ENCODE data around the gene CACNG8. TPM values are rescaled to one million over a fixed set of nuclear protein-coding genes. Genes with fewer than 3 reads are reported as not detected.
"Not testable (repeated sequence)": the region's sequence is repeated elsewhere in the genome, so short reads cannot be mapped to it uniquely, and the experiment has no call there.

Gene CACNG8
- total and polyA plus RNA-seq, 4 donors = 1.2 to 23.9 (median 11.1) TPM

GRCh38 chr19:53945998-53946397, 16.7 kb upstream of the CACNG8 start:
- H3K27me3 ChIP-seq (ENCODE audit: control insufficient read depth, insufficient read depth, low read length) = peaks cover 16% of the 10 kb centered on the region
- H3K9me3 ChIP-seq (ENCODE audit: control insufficient read depth, insufficient read depth, low read length) = no peaks in the 10 kb centered on the region
- WGBS (ENCODE audit: insufficient coverage) = no CpG with 5 or more reads among the region's 2 CpGs
- H3K4me1 ChIP-seq (ENCODE audit: control insufficient read depth, insufficient read depth, low read length) = peaks cover 5% of the 10 kb centered on the region
- DNase-seq (ENCODE audit: low read depth in 4 of 6, low spot score in 6 of 6) = no peak
- H3K27ac ChIP-seq (ENCODE audit: low read depth, low read length) = no peak overlapping the region
- H3K36me3 ChIP-seq (ENCODE audit: control insufficient read depth, insufficient read depth, low read length) = peaks cover 19% of the 10 kb centered on the region
- H3K4me3 ChIP-seq (ENCODE audit: low read depth, low read length) = no peak overlapping the region

GRCh38 chr19:53947624-53948023, 15.1 kb upstream of the CACNG8 start:
- WGBS (ENCODE audit: insufficient coverage) = 79% methylated on average over 3 of the region's 5 CpGs
- Histone ChIP-seq H3K4me3 (ENCODE audit: low read depth, low read length) (no peak overlapping the region), H3K9me3 (ENCODE audit: control insufficient read depth, insufficient read depth, low read length) (no peaks in the 10 kb centered on the region), H3K27ac (ENCODE audit: low read depth, low read length) (no peak overlapping the region), H3K36me3 (ENCODE audit: control insufficient read depth, insufficient read depth, low read length) (peaks cover 4% of the 10 kb centered on the region), H3K27me3 (ENCODE audit: control insufficient read depth, insufficient read depth, low read length) (peaks cover 6% of the 10 kb centered on the region), H3K4me1 (ENCODE audit: control insufficient read depth, insufficient read depth, low read length) (peaks cover under 1% of the 10 kb centered on the region)
- no peak for DNase-seq (ENCODE audit: low read depth in 4 of 6, low spot score in 6 of 6)

DNA sequence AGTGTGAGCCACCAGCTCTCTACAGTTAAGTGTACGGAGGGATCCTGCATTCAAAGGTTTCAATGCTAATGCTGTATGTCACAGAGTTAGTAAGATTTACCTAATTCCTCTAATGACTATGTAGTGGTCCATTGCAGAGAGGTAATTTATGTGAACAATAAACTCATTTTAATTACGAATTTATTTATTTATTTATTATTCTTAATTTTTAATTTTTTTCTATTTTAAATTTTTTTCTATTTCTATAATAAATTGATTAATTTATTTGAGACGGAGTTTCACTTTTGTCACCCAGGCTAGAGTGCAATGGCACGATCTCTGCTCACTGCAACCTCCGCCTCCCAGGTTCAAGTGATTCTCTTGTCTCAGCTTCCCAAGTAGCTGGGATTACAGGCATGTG, 14.1 kb upstream of the CACNG8 start:
- H3K9me3 ChIP-seq (ENCODE audit: control insufficient read depth, insufficient read depth, low read length); H3K36me3 ChIP-seq (ENCODE audit: control insufficient read depth, insufficient read depth, low read length); H3K27me3 ChIP-seq (ENCODE audit: control insufficient read depth, insufficient read depth, low read length); DNase-seq (ENCODE audit: low read depth in 4 of 6, low spot score in 6 of 6); H3K4me3 ChIP-seq (ENCODE audit: low read depth, low read length); H3K4me1 ChIP-seq (ENCODE audit: control insufficient read depth, insufficient read depth, low read length); H3K27ac ChIP-seq (ENCODE audit: low read depth, low read length): not testable (repeated sequence)
- 93% methylated on average over 2 of the region's 5 CpGs for WGBS (ENCODE audit: insufficient coverage)

DNA sequence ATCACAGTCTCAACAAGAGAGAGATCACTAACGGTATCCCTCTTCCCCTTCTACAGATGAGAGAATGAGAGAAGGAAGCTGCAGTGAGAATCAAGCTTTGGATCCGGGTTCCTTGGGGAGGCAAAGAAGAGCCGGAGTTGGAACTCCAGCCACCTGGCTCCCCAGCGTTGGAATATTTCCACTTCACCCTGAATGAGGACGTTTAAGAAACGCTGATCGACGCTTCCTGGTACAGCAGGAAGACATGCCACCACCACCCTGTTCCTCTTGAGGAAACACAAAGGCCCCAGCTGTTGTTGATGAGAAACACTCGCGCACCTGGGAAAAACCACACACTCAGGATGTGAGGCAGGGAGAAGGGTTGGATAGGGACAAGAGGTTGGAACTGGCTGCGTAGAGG, 11.3 kb upstream of the CACNG8 start:
- 38% methylated on average over 5 of the region's 11 CpGs for WGBS (ENCODE audit: insufficient coverage)
- Histone ChIP-seq H3K9me3 (ENCODE audit: control insufficient read depth, insufficient read depth, low read length) (no peaks in the 10 kb centered on the region), H3K4me1 (ENCODE audit: control insufficient read depth, insufficient read depth, low read length) (no peaks in the 10 kb centered on the region), H3K36me3 (ENCODE audit: control insufficient read depth, insufficient read depth, low read length) (no peaks in the 10 kb centered on the region), H3K4me3 (ENCODE audit: low read depth, low read length) (no peak overlapping the region), H3K27ac (ENCODE audit: low read depth, low read length) (no peak overlapping the region), H3K27me3 (ENCODE audit: control insufficient read depth, insufficient read depth, low read length) (no peaks in the 10 kb centered on the region)
- DNase-seq (ENCODE audit: low read depth in 4 of 6, low spot score in 6 of 6) = no peak

- Histone ChIP-seq H3K9me3 (ENCODE audit: control insufficient read depth, insufficient read depth, low read length) (no peaks in the 10 kb centered on the region), H3K36me3 (ENCODE audit: control insufficient read depth, insufficient read depth, low read length) (no peaks in the 10 kb centered on the region), H3K4me3 (ENCODE audit: low read depth, low read length) (no peak overlapping the region), H3K27me3 (ENCODE audit: control insufficient read depth, insufficient read depth, low read length) (no peaks in the 10 kb centered on the region), H3K4me1 (ENCODE audit: control insufficient read depth, insufficient read depth, low read length) (no peaks in the 10 kb centered on the region), H3K27ac (ENCODE audit: low read depth, low read length) (no peak overlapping the region)
- DNase-seq (ENCODE audit: low read depth in 4 of 6, low spot score in 6 of 6) = no peak
- 84% methylated on average over 5 of the region's 9 CpGs for WGBS (ENCODE audit: insufficient coverage)
Measured at GRCh38 chr19:53951947-53952346, 10.8 kb upstream of the CACNG8 start.

DNA sequence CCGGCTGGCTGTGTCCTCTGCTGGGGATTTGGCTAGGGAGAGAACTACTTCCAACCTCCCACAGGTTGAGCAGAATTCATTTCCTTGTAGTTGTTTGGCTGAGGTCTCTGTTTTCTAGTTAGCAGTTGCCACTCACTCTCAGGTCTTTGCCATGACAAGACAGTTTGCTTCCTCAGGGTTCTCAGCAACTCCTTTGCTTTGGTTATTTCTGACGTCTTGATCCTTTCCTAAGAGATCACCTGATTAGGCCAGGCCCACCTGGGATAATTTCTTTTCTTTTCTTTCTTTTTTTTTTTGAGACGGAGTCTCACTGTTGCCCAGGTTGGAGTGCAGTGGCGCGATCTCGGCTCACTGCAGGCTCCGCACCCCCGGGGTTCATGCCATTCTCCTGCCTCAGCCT, 9.4 kb upstream of the CACNG8 start:
- Histone ChIP-seq H3K27ac (ENCODE audit: low read depth, low read length) (no peak overlapping the region), H3K36me3 (ENCODE audit: control insufficient read depth, insufficient read depth, low read length) (no peaks in the 10 kb centered on the region), H3K4me1 (ENCODE audit: control insufficient read depth, insufficient read depth, low read length) (peaks cover 5% of the 10 kb centered on the region), H3K27me3 (ENCODE audit: control insufficient read depth, insufficient read depth, low read length) (peaks cover 4% of the 10 kb centered on the region), H3K9me3 (ENCODE audit: control insufficient read depth, insufficient read depth, low read length) (no peaks in the 10 kb centered on the region), H3K4me3 (ENCODE audit: low read depth, low read length) (no peak overlapping the region)
- WGBS (ENCODE audit: insufficient coverage) = 93% methylated on average over 7 of the region's 8 CpGs
- no peak for DNase-seq (ENCODE audit: low read depth in 4 of 6, low spot score in 6 of 6)

- 5% methylated on average over 11 of the region's 15 CpGs for WGBS (ENCODE audit: insufficient coverage)
- no peak overlapping the region for H3K27ac ChIP-seq (ENCODE audit: low read depth, low read length)
- no peak overlapping the region for H3K4me3 ChIP-seq (ENCODE audit: low read depth, low read length)
- peaks cover 31% of the 10 kb centered on the region for H3K4me1 ChIP-seq (ENCODE audit: control insufficient read depth, insufficient read depth, low read length)
- DNase-seq (ENCODE audit: low read depth in 4 of 6, low spot score in 6 of 6) = no peak
- H3K36me3 ChIP-seq (ENCODE audit: control insufficient read depth, insufficient read depth, low read length) = no peaks in the 10 kb centered on the region
- H3K27me3 ChIP-seq (ENCODE audit: control insufficient read depth, insufficient read depth, low read length) = peaks cover 27% of the 10 kb centered on the region
- H3K9me3 ChIP-seq (ENCODE audit: control insufficient read depth, insufficient read depth, low read length) = no peaks in the 10 kb centered on the region
Measured at GRCh38 chr19:53957448-53958167, 5.1 kb upstream of the CACNG8 start.

DNA sequence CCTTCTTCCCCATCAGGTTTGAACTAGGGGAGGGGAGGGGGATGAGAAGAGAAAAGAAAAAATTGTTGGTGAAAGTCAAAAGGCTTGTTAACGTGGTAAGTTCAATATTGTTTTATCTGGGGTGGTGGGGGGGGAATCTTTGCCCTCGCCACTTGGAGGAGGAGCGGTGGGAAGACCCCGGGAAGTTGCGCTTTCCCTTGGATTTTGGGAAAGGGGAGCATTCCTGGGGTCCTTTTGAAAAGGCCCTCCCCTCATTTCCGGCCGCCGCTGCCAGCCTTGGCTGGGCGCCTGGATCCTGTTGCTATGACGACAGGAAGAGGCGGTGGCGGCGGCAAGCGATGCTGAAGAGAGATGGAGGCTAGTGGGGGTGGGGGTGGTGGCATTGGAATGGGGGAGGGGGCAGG, 4.6 kb upstream of the CACNG8 start:
- Histone ChIP-seq H3K27ac (ENCODE audit: low read depth, low read length) (no peak overlapping the region), H3K4me1 (ENCODE audit: control insufficient read depth, insufficient read depth, low read length) (peaks cover 33% of the 10 kb centered on the region), H3K27me3 (ENCODE audit: control insufficient read depth, insufficient read depth, low read length) (peaks cover 27% of the 10 kb centered on the region), H3K9me3 (ENCODE audit: control insufficient read depth, insufficient read depth, low read length) (no peaks in the 10 kb centered on the region), H3K4me3 (ENCODE audit: low read depth, low read length) (no peak overlapping the region), H3K36me3 (ENCODE audit: control insufficient read depth, insufficient read depth, low read length) (peaks cover 1% of the 10 kb centered on the region)
- 0% methylated on average over 3 of the region's 14 CpGs for WGBS (ENCODE audit: insufficient coverage)
- peak in 3 of 6 donors; percentile 75 to 95 (median 94) for DNase-seq (ENCODE audit: low read depth in 4 of 6, low spot score in 6 of 6)

DNA sequence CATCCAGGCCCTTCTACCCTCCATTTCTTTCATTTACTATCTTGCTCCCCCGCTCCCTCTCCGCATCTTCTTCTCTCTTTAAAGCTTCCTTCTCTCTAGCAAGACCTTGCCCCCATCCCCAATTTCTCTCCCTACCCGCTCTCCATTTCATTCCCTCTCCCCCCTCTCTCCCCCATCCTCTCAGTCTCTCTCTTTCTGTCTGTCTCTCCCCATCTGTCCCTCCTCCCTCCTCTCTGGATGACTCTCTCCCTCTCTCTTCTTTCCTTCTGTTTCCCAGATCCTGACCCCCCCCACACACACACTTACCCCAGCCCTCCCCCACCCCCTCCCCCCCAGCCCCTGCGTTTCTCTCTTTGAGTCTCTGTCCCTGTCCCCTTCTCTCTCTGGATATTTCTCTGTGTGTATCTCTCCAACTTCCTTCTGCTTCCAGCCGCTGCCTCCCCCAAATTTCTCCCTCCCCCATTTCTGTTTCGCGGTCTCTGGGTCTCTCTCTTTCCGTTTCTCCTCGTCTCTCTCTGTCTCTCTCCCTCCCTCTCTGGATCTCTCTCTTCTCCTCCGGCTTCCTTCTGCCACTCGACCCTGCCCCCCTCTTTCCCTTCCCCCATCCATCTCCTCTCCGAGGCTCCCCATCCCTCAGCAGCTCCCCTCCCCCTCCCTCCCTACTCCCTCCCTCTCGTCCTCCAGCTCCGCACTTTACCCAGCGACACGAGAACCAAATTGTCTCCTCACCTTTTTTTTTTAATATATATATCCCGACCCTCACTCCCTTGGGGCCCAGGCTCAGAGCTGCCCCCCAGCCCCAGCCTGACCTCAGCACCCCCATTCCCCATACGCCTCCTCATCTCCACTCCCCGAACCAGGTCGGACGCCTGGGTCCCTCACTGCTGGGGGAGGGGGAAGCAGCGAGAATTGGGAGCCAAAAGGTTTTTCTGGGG, 3.6 kb upstream of the CACNG8 start:
- Histone ChIP-seq H3K4me3 (ENCODE audit: low read depth, low read length) (peak overlapping the region; percentile 12), H3K4me1 (ENCODE audit: control insufficient read depth, insufficient read depth, low read length) (peaks cover 37% of the 10 kb centered on the region), H3K36me3 (ENCODE audit: control insufficient read depth, insufficient read depth, low read length) (peaks cover 10% of the 10 kb centered on the region), H3K27ac (ENCODE audit: low read depth, low read length) (no peak overlapping the region), H3K27me3 (ENCODE audit: control insufficient read depth, insufficient read depth, low read length) (peaks cover 31% of the 10 kb centered on the region), H3K9me3 (ENCODE audit: control insufficient read depth, insufficient read depth, low read length) (no peaks in the 10 kb centered on the region)
- DNase-seq (ENCODE audit: low read depth in 4 of 6, low spot score in 6 of 6) = peak in 2 of 6 donors; percentile 81 to 87
- 0% methylated on average over 11 of the region's 22 CpGs for WGBS (ENCODE audit: insufficient coverage)

Measured in spinal cord (tissue), 10 donors.